HepG2 (cell line): ENCODE results near the gene WDR83. TPM values are rescaled to one million over a fixed set of nuclear protein-coding genes. Genes with fewer than 3 reads are reported as not detected.

Experiments
- E2F5 ChIP-seq: sonication (generic); formaldehyde crosslinking; conservative IDR thresholded peaks from 2 replicates; pipeline ENCODE4 v1.4.0; 2020; ENCODE audit warnings: missing genetic modification reagents
- ELF1 ChIP-seq: sonication (generic); formaldehyde crosslinking; IDR thresholded peaks from 2 replicates; pipeline ENCODE4 v1.4.0; 2020; ENCODE audit warnings: missing genetic modification reagents
- GATAD1 ChIP-seq: IDR thresholded peaks from 2 replicates; pipeline ENCODE4 v1.6.1; 2016; ENCODE audit warnings: missing genetic modification reagents, missing compliant biosample characterization
- HIVEP1 ChIP-seq: sonication (generic); formaldehyde crosslinking; IDR thresholded peaks from 2 replicates; pipeline ENCODE4 v1.4.0; 2020; ENCODE audit warnings: mild to moderate bottlenecking, missing genetic modification reagents
- KDM5B ChIP-seq: sonication (generic); formaldehyde crosslinking; IDR thresholded peaks from 2 replicates; pipeline ENCODE4 v1.4.0; 2020; ENCODE audit warnings: missing genetic modification reagents, mild to moderate bottlenecking, borderline replicate concordance
- NFYB ChIP-seq: sonication (generic); formaldehyde crosslinking; IDR thresholded peaks from 2 replicates; pipeline ENCODE4 v1.4.0; 2020; ENCODE audit warnings: missing genetic modification reagents
- PBX3 ChIP-seq: sonication (generic); formaldehyde crosslinking; IDR thresholded peaks from 2 replicates; pipeline ENCODE4 v1.8.1; 2023; ENCODE audit warnings: missing genetic modification reagents, inconsistent platforms, borderline replicate concordance
- PHF8 ChIP-seq: sonication (generic); formaldehyde crosslinking; IDR thresholded peaks from 2 replicates; pipeline ENCODE4 v1.5.0; 2020; ENCODE audit warnings: missing genetic modification reagents
- RBFOX2 ChIP-seq: fragments of 200-400 bp; formaldehyde crosslinking; IDR thresholded peaks from 2 replicates; pipeline ENCODE4 v1.6.1; 2017; ENCODE audit warnings: low read depth, mild to moderate bottlenecking, low read length
- SIN3A ChIP-seq: IDR thresholded peaks from 2 replicates; pipeline ENCODE4 v1.6.1; 2011; ENCODE audit warnings: low read depth, mild to moderate bottlenecking, control low read depth, low read length, borderline replicate concordance
- TEF ChIP-seq: sonication (generic); formaldehyde crosslinking; IDR thresholded peaks from 2 replicates; pipeline ENCODE4 v1.5.0; 2020; ENCODE audit warnings: missing genetic modification reagents
- THAP11 ChIP-seq: IDR thresholded peaks from 2 replicates; pipeline ENCODE4 v1.6.1; 2016; ENCODE audit warnings: missing biosample characterization, missing genetic modification reagents
- ZBTB7B ChIP-seq: sonication (generic); formaldehyde crosslinking; IDR thresholded peaks from 2 replicates; pipeline ENCODE4 v1.4.0; 2020; ENCODE audit warnings: missing genetic modification reagents
- ZFP36 ChIP-seq: fragments of 150-350 bp; IDR thresholded peaks from 2 replicates; pipeline ENCODE4 v1.6.1; 2018; ENCODE audit warnings: borderline replicate concordance, low read length, low read depth; ENCODE audit not compliant: partially characterized antibody
- ZNF441 ChIP-seq: sonication (generic); formaldehyde crosslinking; IDR thresholded peaks from 2 replicates; pipeline ENCODE4 v1.7.0; 2021; ENCODE audit warnings: missing genetic modification reagents, borderline replicate concordance
- ZNF547 ChIP-seq: sonication (generic); formaldehyde crosslinking; IDR thresholded peaks from 2 replicates; pipeline ENCODE4 v1.5.1; 2020; ENCODE audit warnings: mild to moderate bottlenecking, missing genetic modification reagents
- ZNF687 ChIP-seq: sonication (generic); formaldehyde crosslinking; IDR thresholded peaks from 2 replicates; pipeline ENCODE4 v1.5.1; 2020; ENCODE audit warnings: mild to moderate bottlenecking, missing genetic modification reagents, moderate library complexity
- ZNF841 ChIP-seq: sonication (generic); formaldehyde crosslinking; IDR thresholded peaks from 2 replicates; pipeline ENCODE4 v1.8.1; 2023; ENCODE audit warnings: missing genetic modification reagents, borderline replicate concordance
- ZSCAN30 ChIP-seq: sonication (generic); formaldehyde crosslinking; IDR thresholded peaks from 2 replicates; pipeline ENCODE4 v1.5.0; 2020; ENCODE audit warnings: mild to moderate bottlenecking, missing genetic modification reagents
- ZSCAN5A ChIP-seq: sonication (generic); formaldehyde crosslinking; IDR thresholded peaks from 2 replicates; pipeline ENCODE4 v1.8.0; 2022; ENCODE audit warnings: mild to moderate bottlenecking, missing genetic modification reagents, borderline replicate concordance
- polyA plus RNA-seq, 8 experiments: library from polyadenylated mRNA; depleted of rRNA in 3 of 8; stranded (reverse) in 7 of 8; unstranded in 1 of 8; fragments of >200 nt; fragmentation: Illumina TruSeq in 4 of 8; extraction: Trizol in 4 of 8; gene quantifications; 2 replicates each; pipeline versions ENCODE4 v1.2.1 to v1.2.3, GENCODE V29; 2011 to 2016; ENCODE audit warnings: low read depth in 4 of 8, missing spikeins in 1 of 8, mixed read lengths in 1 of 8; ENCODE audit not compliant: insufficient read depth in 1 of 8
- total RNA-seq, 5 experiments: library from RNA; depleted of rRNA; stranded (reverse); fragments of >200 nt; fragmentation: Illumina TruSeq; extraction: Trizol; gene quantifications; 2 replicates each; pipeline ENCODE4 v1.2.3, GENCODE V29; 2016; ENCODE audit warnings: low read depth in 1 of 5

The WDR83 gene
- total and polyA plus RNA-seq, 2 of the 13 experiments (the other 11 are each of a cell fraction or from before 2014, with no cell fraction given) = 4.5 to 10.7 TPM

- TF ChIP-seq SIN3A = peak; percentile 80; the same call in 1 of the 2 replicates
- TF ChIP-seq ZSCAN5A (CRISPR knock-in tag) = no peak
- no peak for TF ChIP-seq RBFOX2
- TF ChIP-seq HIVEP1 (CRISPR knock-in tag) = 0 out of 2 replicates have a peak, but pooled peaks have one; percentile 75
- TF ChIP-seq PHF8 (CRISPR knock-in tag) = peak; percentile 76
- TF ChIP-seq ZSCAN30 (CRISPR knock-in tag) = no peak
- TF ChIP-seq GATAD1 (CRISPR knock-in tag) = peak; percentile 85
- no peak for TF ChIP-seq TEF
- TF ChIP-seq ZNF687 (CRISPR knock-in tag) = peak; percentile 85
- 0 out of 2 replicates have a peak, but pooled peaks have one; percentile 37 for TF ChIP-seq ZNF441
- 0 out of 2 replicates have a peak, but pooled peaks have one; percentile 57 for TF ChIP-seq ZNF547 (CRISPR knock-in tag)
- peak; percentile 42; the same call in 1 of the 2 replicates for TF ChIP-seq ELF1 (CRISPR knock-in tag)
- TF ChIP-seq ZNF841 (CRISPR knock-in tag) = no peak
- peak; percentile 99 for TF ChIP-seq THAP11 (CRISPR knock-in tag)
- 0 out of 2 replicates have a peak, but pooled peaks have one; percentile 21 for TF ChIP-seq E2F5
- TF ChIP-seq ZBTB7B (CRISPR knock-in tag) = peak; percentile 84
- peak; percentile 35; the same call in 1 of the 2 replicates for TF ChIP-seq NFYB (CRISPR knock-in tag)
- no peak for TF ChIP-seq PBX3
- TF ChIP-seq KDM5B (CRISPR knock-in tag) = peak; percentile 66; the same call in 1 of the 2 replicates
- no peak for TF ChIP-seq ZFP36
Observed at GRCh38 chr19:12723641-12724426, 57.2 kb downstream of the WDR83 start, which contains the start of gene TNPO2 (continued).
